OCI-LY3 (cell line): Measurements from ENCODE around the gene PPP1R9A.

ENCODE experiments used
- H2AFZ ChIP-seq: fragments of 200-600, 300-600 bp; shearing (Covaris generic); 2 replicates; pipeline ENCODE4 v1.6.0; 2014; ENCODE audit warnings: antibody characterized with exemption, low read depth, low read length
- H3K27ac ChIP-seq: fragments of 200-600, 300-600 bp; sonication (generic); 2 replicates; pipeline ENCODE4 v1.5.1; 2014; ENCODE audit warnings: mild to moderate bottlenecking, low read length, moderate library complexity, mixed read lengths
- H3K27me3 ChIP-seq: fragments of 200-600, 300-600 bp; sonication (generic); 2 replicates; pipeline ENCODE4 v1.6.1; 2014; ENCODE audit warnings: low read depth, low read length, mixed read lengths
- H3K36me3 ChIP-seq: fragments of 200-600, 300-600 bp; sonication (generic); replicated peaks from 2 replicates; pipeline ENCODE3; 2014; ENCODE audit warnings: low read depth, low read length, mixed read lengths
- H3K4me1 ChIP-seq: fragments of 300-600, 200-600 bp; sonication (generic); 2 replicates; pipeline ENCODE4 v1.6.1; 2014; ENCODE audit warnings: low read length, mixed read lengths
- H3K4me2 ChIP-seq: fragments of 200-600, 300-600 bp; sonication (generic); 2 replicates; pipeline ENCODE4 v1.6.1; 2014; ENCODE audit warnings: low read length, mixed read lengths
- H3K4me3 ChIP-seq: fragments of 300-600, 200-600 bp; sonication (generic); 2 replicates; pipeline ENCODE4 v1.5.1; 2014; ENCODE audit warnings: antibody characterized with exemption, mild to moderate bottlenecking, low read length, moderate library complexity
- H3K79me2 ChIP-seq: fragments of 300-600, 200-600 bp; shearing (Covaris generic); 2 replicates; pipeline ENCODE4 v1.6.1; 2014; ENCODE audit warnings: mild to moderate bottlenecking, low read length, mixed read lengths
- H3K9ac ChIP-seq: fragments of 300-600, 200-600 bp; shearing (Covaris generic); 2 replicates; pipeline ENCODE4 v1.6.0; 2014; ENCODE audit warnings: mild to moderate bottlenecking, low read length, moderate library complexity
- H3K9me3 ChIP-seq: fragments of 200-600, 300-600 bp; shearing (Covaris generic); 2 replicates; pipeline ENCODE4 v1.6.1; 2014; ENCODE audit warnings: low read length, mixed read lengths; ENCODE audit not compliant: insufficient read depth
- H4K20me1 ChIP-seq: fragments of 200-600, 300-600 bp; sonication (generic); 2 replicates; pipeline ENCODE4 v1.6.1; 2016; ENCODE audit warnings: low read length, mixed read lengths; ENCODE audit not compliant: insufficient read depth
- CTCF ChIP-seq: fragments of 200-600, 300-600 bp; sonication (generic); IDR thresholded peaks from 2 replicates; pipeline ENCODE4 v1.5.1; 2014; ENCODE audit warnings: antibody characterized with exemption, low read length, low read depth
- EZH2phosphoT487 ChIP-seq: fragments of 200-600 bp; shearing (Covaris generic); IDR thresholded peaks from 2 replicates; pipeline ENCODE4 v1.6.1; 2018; ENCODE audit warnings: antibody characterized with exemption, mixed run types, low read depth

PPP1R9A gene

GRCh38 chr7:94939395-94939794 lies 32.0 kb downstream of the PPP1R9A start:
- Histone ChIP-seq H2AFZ (no peak overlapping the region), H3K36me3 (no peaks in the 10 kb centered on the region), H3K9me3 (no peaks in the 10 kb centered on the region), H3K4me1 (no peaks in the 10 kb centered on the region), H4K20me1 (no peaks in the 10 kb centered on the region), H3K4me3 (no peak overlapping the region), H3K9ac (no peak overlapping the region), H3K27ac (no peak overlapping the region), H3K27me3 (no peaks in the 10 kb centered on the region), H3K4me2 (no peak overlapping the region), H3K79me2 (no peaks in the 10 kb centered on the region)
- no peak for TF ChIP-seq EZH2phosphoT487
- no peak for TF ChIP-seq CTCF

- Histone ChIP-seq H3K4me1 (no peaks in the 10 kb centered on the region), H3K9ac (no peak overlapping the region), H3K27me3 (no peaks in the 10 kb centered on the region), H3K36me3 (no peaks in the 10 kb centered on the region), H2AFZ (no peak overlapping the region), H3K4me3 (no peak overlapping the region), H3K9me3 (no peaks in the 10 kb centered on the region), H3K79me2 (no peaks in the 10 kb centered on the region), H4K20me1 (no peaks in the 10 kb centered on the region), H3K27ac (no peak overlapping the region), H3K4me2 (no peak overlapping the region)
- TF ChIP-seq CTCF (no peak), EZH2phosphoT487 (no peak)
Measured at GRCh38 chr7:94940241-94940640, 32.8 kb downstream of the PPP1R9A start.

GRCh38 chr7:94941844-94942632 lies 34.6 kb downstream of the PPP1R9A start:
- no peak overlapping the region for H3K4me2 ChIP-seq
- H3K4me1 ChIP-seq: no peaks in the 10 kb centered on the region

GRCh38 chr7:94943134-94943533 lies 35.7 kb downstream of the PPP1R9A start:
- no peaks in the 10 kb centered on the region for H3K79me2 ChIP-seq
- no peaks in the 10 kb centered on the region for H3K27me3 ChIP-seq

More at GRCh38 chr7:94941844-94942632, 34.6 kb downstream of the PPP1R9A start:
- H3K27me3 ChIP-seq: no peaks in the 10 kb centered on the region
- no peaks in the 10 kb centered on the region for H3K36me3 ChIP-seq
- H2AFZ ChIP-seq: no peak overlapping the region
- no peaks in the 10 kb centered on the region for H4K20me1 ChIP-seq
- H3K27ac ChIP-seq: no peak overlapping the region
- no peaks in the 10 kb centered on the region for H3K79me2 ChIP-seq
- no peak overlapping the region for H3K9ac ChIP-seq
- no peak overlapping the region for H3K4me3 ChIP-seq
- no peaks in the 10 kb centered on the region for H3K9me3 ChIP-seq
- TF ChIP-seq EZH2phosphoT487 (no peak), CTCF (no peak)

More at GRCh38 chr7:94943134-94943533, 35.7 kb downstream of the PPP1R9A start:
- H3K4me3 ChIP-seq: no peak overlapping the region
- no peak overlapping the region for H3K4me2 ChIP-seq
- H3K36me3 ChIP-seq: no peaks in the 10 kb centered on the region
- H3K4me1 ChIP-seq: no peaks in the 10 kb centered on the region
- no peak for TF ChIP-seq CTCF
- no peak for TF ChIP-seq EZH2phosphoT487
- H2AFZ ChIP-seq: no peak overlapping the region
- H3K9ac ChIP-seq: no peak overlapping the region
- no peak overlapping the region for H3K27ac ChIP-seq
- H4K20me1 ChIP-seq: no peaks in the 10 kb centered on the region
- no peaks in the 10 kb centered on the region for H3K9me3 ChIP-seq
